HG03280 (cell line): ENCODE results near the gene ITGAL.
A peak's percentile ranks its signal among the peaks of the same experiment; 100 is the strongest.

Experiments used
- ATAC-seq: cut with Tn5 transposase; IDR thresholded peaks from one replicate; pipeline ENCODE4 v1.9.1; 2021; ENCODE audit warnings: mild to moderate bottlenecking, moderate library complexity; ENCODE audit not compliant: unreplicated experiment

The ITGAL gene

DNA sequence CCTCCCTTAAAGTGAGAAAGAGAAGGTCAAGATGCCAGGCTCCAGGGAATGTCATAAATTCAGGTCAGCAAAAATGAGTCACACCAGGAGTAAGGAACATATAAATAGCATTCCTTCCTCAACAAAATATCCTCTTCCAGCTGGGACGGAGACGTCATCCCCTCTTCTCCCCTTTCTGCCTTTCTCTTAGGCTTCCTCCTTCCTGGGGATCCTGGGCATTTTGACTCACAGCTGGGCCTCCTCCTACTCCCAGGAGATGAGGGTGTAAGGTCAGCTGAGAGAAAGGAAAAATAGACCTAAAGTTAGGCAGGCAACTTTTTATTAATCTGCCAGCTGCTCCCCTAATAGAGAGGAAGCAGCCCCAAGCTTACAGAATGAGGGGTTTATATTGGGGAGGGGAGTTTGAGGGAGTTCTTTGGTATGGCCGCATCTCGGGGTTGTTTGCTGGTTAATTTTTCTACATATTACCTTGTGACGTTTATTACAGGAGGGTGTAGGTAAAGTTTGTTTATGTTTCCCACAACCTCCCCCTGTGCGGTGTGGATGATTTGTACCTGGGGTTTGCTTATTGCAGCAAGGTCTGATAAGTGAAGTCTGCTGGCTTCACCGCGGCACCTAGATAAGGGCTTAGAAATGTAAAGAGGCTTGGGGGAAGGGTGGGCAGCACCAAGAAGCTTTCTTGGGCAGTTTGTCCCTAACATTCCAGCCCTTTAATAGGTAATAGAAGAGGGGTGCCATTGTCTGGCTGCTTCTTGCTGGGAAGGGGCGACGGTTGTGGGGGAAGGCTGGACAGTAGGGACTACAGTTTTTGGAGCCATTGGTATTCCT, 69.2 kb downstream of the ITGAL start:
- ATAC-seq = no peak

DNA sequence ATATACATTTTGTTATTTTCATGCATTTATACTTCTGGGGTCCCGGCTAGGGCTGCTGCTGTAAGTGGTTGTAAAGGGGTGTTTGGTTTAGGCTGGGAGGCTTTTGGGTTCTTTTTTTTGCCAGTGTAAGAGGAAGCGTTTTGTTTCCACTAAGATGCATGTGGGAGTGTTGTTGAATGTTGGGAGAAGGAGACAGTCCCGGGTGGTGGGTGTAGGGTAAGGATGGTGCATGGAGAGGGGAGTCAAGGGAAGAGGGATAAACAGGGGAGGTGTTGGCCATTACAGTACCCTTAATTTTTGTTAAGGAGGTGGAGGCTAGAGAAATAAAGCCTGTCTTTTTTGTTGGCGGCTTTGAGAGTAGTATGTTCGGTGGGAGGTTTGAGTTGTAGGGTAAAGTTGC, 70.5 kb downstream of the ITGAL start:
- ATAC-seq = no peak

DNA sequence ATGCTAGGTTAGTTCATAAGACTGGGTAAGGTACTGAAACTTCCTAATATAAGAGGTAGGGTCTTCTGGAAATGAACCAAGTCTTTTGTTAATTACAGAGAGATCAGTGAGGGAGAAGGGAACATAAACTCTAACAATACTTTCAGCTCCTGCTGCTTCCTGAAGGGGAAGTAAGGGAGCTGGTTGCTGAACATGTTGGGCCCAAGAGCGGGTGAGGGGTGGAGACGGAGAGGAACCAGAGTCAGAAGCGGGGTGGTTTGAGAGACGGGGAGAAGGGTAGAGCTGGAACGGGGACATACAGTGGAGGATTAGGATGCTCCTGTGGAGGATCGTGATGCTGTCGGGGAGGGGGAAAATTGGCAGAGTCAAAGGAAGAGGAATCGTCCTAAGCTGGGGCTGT, 73.6 kb downstream of the ITGAL start:
- no peak for ATAC-seq

DNA sequence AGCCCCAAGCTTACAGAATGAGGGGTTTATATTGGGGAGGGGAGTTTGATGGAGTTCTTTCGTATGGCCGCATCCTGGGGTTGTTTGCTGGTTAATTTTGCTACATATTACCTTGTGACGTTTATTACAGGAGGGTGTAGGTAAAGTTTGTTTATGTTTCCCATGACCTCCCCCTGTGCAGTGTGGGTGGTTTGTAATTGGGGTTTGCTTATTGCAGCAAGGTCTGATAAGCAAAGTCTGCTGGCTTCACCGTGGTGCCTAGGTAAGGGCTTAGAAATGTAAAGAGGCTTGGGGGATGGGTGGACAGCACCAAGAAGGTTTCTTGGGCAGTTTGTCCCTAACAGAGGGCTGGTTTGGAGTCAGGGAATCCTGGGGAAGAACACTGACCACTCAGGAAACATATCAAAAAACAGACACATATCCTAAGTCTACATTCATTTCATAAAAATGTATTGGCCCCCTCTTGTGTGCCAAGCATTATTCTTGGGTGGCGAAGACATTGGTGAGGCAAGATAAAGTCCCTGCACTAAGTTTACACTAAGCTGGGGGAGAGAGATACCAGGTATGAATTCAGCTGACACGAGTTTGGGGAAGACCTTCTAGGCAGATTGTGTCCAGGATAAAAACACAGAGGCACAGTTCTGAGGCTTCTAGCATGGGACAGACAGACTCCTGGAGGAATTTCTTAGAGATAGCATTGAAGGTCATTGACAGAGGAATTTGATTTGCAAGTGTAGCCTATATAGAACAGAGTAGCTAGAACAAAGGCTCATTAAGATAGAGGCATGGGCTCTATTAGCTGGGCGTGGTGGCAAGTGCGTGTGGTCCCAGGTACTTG, 76.1 kb downstream of the ITGAL start:
- no peak for ATAC-seq

DNA sequence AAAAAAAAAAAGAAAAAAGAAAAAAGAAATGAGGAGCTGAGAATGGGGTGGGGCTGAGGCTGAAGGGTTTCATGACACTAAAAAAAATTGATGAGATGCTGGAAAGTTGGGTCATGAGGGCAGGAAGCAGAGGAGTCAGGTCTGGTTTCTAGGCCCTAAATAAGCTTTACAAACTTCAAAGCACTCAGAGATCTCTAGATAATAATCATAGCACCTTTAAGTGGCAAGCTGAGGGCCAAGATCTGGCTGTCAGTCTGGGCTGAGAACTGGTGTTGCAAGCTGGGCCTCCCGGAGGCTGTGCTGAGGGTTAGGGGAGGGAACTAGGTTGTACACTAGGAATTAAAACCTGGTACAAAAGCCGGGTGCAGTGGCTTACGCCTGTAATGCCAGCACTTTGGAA, 79.2 kb downstream of the ITGAL start:
- no peak for ATAC-seq

DNA sequence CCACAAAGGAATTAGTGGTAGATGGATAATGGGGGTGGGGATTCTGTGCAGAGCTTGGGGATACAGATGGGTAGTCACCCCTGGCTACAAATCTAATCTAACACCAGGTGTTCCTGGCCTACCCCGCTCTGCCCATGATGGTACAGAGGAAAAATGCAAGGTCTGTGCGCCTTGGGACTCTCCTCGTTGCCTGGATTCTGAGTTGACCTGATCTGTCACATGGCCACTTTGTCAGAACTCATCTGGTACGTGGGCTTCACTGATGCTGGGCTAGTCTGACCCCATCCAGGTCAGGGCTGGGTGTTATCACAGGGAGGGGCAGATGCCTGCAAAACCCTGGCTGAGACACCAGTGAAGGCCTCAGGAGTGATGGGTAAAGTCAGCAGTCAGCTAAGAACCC, 80.4 kb downstream of the ITGAL start:
- no peak for ATAC-seq

DNA sequence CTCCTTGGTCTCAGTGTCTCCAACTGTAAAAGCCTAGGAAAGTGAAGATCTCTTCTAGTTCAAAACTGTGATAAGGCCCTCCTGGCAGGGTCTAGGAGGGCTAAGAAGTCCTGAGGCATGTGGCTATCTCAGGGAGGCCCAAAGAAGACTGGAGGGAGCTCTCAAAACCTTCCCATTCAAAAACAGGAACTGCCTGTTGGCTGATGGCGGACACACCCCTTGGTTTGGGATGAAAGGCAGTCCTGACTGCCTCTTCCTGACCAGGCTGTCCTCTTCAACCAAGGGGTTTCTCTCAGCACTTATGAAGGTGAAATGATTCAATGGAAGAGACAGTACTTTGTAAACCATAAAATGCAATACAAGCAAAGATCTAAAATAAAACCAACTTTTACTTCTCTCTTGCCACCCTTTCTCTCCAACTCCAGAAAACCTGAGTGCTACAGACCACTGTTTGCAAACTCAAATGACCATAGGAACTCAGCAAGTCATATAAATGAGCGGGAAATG, 80.9 kb downstream of the ITGAL start:
- no peak for ATAC-seq

DNA sequence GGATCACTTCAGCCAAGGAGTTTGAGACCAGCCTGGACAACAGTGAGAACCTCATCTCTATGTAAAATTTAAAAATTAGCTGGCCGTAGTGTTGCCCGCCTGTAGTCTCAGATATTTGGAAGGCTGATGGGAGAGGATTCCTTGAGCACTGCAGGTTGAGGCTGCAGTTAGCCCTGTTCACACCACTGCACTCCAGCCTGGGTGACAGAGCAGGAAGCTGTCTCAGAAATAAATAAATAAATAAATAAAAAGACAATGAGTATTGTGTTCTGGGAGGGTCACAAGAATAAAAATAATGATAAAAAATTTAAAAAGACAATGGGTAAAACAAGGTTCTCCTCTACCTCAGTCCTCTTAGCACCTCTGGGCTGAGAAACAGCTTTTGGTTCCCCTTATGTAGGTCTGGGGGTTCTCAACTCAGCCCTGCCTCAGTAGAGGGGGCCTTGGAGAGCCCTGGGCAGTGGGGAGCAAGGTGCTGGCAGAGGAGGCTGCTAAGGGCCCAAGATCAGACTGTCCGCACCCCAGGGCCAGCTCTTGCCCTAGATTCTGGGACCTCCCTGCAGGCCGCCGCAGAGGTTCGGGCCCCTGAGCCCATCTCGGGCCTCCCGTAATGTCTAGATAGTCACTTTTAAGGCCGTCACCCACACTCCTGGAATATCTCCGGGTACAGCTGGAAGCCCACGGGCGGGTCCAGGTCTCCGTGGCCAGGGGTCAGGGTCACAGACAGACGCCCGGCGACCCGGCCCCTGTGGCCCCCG, 82.2 kb downstream of the ITGAL start:
- no peak for ATAC-seq

DNA sequence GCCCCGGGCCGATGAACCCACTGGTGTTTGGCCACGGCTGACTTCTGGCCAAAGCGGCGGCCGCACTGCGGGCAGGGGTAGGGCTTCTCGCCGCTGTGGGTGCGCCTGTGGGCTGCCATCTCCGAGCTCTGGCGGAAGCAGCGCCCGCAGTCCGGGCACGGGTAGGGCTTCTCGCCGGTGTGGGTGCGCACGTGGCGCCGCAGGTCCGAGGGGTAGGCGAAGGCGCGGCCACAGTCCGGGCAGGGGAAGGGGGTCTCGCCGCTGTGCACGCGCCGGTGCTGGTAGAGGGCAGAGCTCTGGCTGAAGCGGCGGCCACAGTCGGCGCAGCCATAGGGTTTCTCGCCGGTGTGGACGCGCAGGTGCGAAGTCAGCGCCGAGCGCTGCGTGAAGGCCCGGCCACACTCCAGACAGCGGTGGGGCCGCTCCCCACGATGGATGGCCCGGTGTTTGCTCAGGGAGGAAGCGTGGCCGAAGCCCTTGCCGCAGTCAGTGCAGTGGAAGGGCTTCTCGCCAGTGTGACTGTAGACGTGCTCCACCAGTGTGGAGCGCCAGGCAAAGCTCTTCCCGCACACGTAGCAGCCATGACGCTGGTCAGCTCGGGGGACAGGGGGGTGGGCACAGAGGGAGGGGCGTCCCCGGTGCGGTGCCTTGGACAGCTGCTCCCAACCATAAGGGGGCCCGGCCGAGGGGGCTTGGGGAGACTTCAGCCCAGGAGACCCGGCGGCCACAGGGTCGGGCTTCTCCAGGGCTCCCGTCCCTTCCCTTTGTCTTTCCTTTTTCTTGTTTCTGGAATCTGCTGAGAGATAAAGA, 83.0 kb downstream of the ITGAL start:
- ATAC-seq = no peak

DNA sequence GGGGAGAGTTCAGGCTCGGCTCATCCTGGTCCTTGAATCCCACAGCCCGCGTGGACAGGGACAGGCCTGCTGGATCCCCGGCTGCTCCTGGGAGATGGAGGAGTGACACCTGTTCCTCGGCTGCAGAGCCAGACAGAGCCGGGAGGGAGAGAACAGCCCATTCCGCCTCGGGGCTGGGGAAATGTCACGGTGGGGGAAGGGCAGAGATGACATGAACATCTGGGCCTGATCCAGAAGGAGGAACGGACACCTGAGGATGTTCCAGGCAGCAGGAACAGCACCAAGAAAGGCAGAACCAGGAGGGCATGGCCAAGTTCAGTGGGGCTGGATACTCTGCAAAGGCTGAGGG, 83.6 kb downstream of the ITGAL start:
- no peak for ATAC-seq

- no peak for ATAC-seq
These were observed 85.1 kb downstream of the ITGAL start for GRCh38 chr16:30557707-30557956.

DNA sequence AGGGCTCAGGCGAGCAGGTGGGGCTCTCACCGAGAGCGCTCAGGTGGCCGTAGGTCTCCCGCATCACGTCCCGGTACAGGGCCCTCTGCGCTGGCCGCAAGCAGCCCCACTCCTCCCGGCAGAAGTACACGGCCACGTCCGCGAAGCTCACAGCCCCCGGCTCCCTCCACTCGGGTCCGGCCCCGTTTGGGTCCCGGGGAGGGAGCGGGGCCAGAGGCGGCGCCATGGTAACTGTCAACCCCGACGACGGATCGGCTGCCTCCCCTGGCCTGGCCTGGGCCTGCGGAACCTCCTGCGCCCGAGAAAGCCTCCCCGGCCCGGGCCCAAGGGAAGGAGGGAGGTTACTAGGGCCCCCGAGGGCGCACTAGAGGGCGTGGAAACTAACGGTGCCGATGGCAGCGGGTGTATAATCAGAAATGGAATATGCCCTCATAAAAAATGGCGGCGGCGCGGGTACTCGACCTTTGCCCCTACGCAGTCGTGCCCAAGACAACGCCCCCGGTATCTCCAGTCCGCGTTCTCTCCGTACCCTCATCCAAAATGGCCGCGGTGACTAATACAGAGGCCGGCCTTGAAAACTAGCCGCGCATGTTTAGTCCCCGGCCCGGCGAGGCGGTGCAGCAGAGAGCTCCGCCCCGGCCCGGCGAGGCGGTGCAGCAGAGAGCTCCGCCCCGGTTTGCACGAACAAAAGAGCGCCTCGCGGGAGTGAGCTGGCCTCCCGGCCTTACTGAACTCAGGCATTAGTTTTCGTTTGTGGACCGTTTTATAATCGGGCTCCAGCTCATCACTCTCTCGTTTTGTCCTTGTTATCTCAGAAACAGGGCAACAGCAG, 85.6 kb downstream of the ITGAL start, which contains the start of gene ZNF764:
TSS of gene ZNF764 (minus strand) at position 418 of the 832 bp plus-strand sequence. CDS start at position 226, 192 bp downstream.
- ATAC-seq = peak; percentile 89

GRCh38 chr16:30558789-30559377, 86.3 kb downstream of the ITGAL start:
- no peak for ATAC-seq

- no peak for ATAC-seq
These were observed 87.1 kb downstream of the ITGAL start for GRCh38 chr16:30559690-30560089.

DNA sequence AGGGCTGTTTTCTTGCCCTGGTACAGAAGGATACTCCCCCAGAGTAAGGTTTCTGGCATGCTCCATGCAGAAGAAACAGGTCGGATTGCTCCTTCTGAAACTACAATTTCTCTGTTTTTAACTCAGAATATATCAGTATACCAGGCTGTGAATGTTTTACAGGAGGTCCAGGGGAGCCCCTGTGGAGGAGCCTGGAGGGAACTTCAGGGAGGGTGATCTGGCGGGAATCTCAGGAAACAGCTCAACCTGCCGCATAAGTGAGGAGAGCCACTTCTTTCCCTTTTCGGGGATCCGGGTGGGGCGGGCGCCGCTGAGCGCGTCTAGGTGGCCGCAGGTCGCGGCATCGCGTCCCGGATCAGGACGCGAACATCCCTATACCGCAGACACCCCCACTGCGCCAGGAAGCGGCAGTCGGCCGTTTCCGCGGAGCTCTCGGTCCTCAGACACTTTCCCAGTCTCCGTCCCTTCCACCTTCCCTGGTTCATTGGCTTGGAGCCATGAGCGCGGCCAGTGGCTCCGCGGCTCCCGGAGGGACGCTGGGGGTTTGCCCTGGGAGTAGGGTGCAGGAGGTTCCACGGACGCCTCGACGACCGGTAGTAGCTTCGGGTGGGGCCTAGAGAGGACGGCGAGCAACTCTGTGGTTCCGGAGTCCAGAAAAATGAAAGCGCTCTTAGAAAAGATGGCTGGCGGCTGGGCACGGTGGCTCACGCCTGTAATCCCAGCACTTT, 88.7 kb downstream of the ITGAL start:
- ATAC-seq = no peak

DNA sequence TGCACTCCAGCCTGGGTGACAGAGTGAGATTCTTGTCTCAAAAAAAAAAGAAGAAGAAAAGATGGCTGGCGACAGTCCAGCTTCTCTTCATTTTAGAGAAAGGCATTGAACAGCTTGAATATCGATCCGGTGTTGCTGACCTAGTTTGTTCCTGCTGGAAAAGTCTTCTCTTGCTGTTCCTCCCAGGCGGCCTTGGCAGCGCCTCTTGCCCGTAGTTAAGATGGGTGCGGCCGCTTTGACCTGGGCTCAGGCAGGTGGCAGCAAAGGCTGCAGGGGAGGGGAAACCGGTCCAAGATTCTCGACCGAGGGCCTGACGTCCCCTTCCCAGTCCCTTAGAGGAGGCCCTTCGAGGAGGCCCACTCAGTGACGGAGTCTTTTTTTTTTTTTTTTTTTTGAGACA, 89.5 kb downstream of the ITGAL start:
- no peak for ATAC-seq

DNA sequence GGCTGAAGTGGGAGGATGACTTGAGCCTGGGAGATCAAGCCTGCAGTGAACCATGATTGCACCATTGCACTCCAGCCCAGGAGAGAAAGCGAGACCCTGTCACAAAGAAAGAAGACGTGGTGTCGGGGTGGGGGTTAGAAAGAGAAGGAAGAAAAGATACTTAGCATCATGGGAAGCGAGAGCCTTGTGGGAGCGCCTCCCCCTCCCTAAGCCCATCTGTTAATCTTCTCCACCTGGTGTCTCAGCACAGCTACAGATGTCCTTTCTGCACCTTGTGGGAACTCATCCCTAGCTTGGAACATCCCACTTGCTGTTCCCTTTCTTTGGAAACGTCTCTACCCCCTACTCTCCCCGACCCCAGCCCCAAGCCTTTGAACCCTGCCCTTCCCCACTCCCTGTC, 93.0 kb downstream of the ITGAL start:
- ATAC-seq = no peak

- no peak for ATAC-seq
These were observed 93.4 kb downstream of the ITGAL start for GRCh38 chr16:30565984-30566383.

- no peak for ATAC-seq
These were observed 94.0 kb downstream of the ITGAL start for GRCh38 chr16:30566531-30566930.
